AG09319 (cell line): Measurements from ENCODE around the gene MAST4.
A peak's percentile ranks its signal among the peaks of the same experiment; 100 is the strongest.

ENCODE experiments used
- DNase-seq: peaks from one replicate; pipeline ENCODE4 v3.0.0-alpha.2; 2010; ENCODE audit warnings: low read depth; ENCODE audit errors: extremely low read depth
- TF ChIP-seq, protein P1 (sequence below): IDR thresholded peaks from 2 replicates; pipeline ENCODE4 v1.5.1; 2011; ENCODE audit warnings: low read depth, mild to moderate bottlenecking, inconsistent platforms, low read length, moderate library complexity

MAST4 gene

DNA sequence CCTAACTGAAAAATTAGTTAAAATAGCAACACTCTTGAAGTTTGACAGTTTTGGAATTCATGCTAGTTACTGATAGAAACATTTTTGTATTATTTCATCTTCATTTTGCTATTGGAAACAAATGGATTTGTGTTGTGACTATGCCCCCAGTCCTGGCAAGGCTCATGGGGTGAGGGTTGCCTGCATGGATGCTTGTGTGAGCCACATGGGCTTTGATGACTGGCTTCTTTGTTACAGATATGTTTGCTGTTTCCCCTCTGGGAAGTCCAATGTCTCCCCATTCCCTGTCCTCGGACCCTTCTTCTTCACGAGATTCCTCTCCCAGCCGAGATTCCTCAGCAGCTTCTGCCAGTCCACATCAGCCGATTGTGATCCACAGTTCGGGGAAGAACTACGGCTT lies 556.2 kb downstream of the MAST4 start:
- no peak for DNase-seq
- TF ChIP-seq, protein P1, sequence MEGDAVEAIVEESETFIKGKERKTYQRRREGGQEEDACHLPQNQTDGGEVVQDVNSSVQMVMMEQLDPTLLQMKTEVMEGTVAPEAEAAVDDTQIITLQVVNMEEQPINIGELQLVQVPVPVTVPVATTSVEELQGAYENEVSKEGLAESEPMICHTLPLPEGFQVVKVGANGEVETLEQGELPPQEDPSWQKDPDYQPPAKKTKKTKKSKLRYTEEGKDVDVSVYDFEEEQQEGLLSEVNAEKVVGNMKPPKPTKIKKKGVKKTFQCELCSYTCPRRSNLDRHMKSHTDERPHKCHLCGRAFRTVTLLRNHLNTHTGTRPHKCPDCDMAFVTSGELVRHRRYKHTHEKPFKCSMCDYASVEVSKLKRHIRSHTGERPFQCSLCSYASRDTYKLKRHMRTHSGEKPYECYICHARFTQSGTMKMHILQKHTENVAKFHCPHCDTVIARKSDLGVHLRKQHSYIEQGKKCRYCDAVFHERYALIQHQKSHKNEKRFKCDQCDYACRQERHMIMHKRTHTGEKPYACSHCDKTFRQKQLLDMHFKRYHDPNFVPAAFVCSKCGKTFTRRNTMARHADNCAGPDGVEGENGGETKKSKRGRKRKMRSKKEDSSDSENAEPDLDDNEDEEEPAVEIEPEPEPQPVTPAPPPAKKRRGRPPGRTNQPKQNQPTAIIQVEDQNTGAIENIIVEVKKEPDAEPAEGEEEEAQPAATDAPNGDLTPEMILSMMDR: no peak

DNA sequence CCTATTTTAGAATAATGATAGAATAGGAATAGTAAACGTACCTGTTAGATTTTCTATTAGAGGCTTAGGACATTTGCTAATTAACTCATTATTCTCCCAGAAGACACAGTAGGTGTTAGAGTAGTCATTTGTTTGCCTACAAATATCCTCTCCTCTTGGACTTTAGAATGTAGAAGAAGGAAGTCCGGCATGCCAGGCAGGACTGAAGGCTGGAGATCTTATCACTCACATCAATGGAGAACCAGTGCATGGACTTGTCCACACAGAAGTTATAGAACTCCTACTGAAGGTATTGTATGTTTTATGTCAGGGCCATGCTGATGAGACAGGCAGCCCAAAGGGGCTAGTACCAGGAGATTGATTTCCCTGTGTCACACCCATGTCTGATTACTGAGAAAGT lies 557.1 kb downstream of the MAST4 start:
- TF ChIP-seq, protein P1: no peak
- no peak for DNase-seq

DNA sequence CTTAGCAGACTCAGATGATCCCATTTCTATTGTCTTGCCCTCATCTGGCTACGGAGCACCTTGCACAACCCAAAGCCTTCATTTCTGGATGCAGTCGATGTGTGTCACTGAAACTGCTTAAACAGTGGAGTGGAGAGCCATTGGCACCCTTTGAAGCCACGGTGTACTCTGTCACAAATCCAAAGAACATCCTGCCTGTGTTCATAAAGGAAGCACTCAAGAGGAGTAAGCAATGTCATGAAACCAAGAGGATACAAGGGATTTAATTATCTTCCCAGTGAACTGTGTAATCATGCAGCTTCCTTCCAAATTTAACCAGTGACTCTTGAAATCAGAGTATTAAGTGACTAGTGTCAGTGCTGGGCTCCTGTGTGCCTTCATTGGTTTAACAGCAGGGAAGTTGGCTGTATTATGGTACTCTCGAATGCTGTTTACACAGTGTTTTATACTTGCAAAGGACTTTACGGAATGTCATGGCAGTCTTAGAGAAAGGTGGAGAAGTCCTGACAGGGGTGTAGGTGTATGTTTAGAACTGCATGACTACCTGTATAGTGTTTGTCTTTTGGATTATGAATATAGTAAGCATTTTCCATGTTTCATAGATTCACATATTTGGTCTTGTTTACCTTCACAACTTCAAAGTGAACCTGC lies 558.5 kb downstream of the MAST4 start:
- no peak for DNase-seq
- TF ChIP-seq, protein P1: no peak

DNA sequence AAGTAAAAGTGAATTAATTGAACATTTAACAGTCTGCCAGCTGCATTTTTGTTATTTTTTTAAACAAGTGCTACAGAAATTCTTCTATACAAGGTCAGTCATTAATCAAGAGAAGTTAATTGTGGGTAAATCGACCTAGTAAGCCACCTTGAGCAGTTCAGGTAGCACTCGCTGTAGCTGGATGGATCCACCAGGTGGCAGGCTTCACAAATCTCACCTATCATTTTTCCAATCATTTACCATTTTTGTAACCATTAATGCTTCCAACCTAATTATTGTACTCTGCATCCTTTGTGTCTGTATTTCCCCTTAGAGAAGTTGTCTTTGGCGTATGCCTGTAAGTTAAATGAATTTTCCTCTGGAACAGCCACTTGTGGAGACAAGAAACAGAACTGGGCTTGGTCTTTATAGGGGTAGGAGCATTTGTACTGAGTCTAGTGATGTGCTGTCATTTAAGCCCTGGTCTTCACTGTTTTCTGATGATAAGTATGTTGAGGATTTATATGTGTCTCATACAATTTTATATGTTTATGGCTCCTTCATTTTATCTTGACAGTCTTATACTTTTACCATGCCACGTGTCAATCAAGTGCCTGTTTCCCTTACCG lies 560.9 kb downstream of the MAST4 start:
- no peak for DNase-seq
- TF ChIP-seq, protein P1: peak; percentile 79

DNA sequence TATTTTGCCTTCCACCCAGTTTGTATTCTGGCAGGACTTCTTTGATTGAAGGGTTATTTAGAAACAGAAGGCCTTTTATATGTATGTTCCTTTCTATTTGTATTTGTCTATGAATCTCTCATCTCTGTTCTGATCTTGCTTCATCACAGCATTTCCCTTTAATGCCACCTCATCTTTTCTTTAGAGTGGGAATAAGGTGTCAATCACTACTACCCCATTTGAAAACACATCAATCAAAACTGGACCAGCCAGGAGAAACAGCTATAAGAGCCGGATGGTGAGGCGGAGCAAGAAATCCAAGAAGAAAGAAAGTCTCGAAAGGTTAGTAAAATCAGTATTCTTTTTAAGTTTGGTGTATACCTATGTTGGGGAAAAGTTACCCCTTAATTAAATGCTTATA lies 564.1 kb downstream of the MAST4 start:
- TF ChIP-seq, protein P1: no peak
- no peak for DNase-seq

DNA sequence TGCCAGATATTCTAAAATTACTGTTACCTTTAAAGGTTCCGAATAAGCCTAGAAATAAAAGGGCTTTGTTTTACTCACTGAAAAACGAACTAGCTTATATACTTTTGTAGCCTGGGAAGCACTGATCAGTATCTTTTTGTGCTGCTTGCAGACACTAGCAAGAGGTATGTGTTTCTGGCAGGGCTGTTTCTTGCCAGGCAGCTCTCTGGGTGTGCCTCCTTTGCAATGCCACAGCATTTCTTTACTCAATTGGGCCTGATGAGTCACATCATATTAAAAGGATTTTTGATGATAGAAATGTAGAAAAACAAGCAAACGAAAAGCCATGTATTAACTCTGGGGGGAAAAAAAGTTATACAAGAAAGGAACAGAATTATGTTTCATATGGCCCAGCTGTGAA lies 564.8 kb downstream of the MAST4 start:
- TF ChIP-seq, protein P1: no peak

DNA sequence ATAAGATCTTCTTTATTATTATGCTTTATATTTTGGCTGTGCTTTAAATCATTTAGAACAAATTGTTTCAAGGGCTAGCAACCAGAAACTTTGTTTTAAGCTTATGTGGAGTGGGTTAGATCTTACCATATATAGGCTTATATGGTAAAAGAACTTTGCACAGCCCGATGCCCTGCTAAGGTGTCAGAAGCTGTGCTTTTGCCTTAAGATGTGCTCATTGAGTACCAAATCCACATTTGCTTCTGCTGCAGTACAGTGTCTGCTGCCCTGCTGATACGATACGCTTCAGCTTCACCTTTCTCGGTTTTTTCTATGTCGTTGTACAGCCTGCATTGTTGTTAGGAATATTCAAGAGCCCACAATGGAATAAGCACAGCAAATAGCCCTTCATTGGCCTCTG lies 565.6 kb downstream of the MAST4 start:
- TF ChIP-seq, protein P1: no peak
- no peak for DNase-seq

More for the DNA sequence above, 564.8 kb downstream of the MAST4 start:
- no peak for DNase-seq
